ENCODE results near the gene KL.
A peak's percentile ranks its signal among the peaks of the same experiment; 100 is the strongest.

Gene KL

DNA sequence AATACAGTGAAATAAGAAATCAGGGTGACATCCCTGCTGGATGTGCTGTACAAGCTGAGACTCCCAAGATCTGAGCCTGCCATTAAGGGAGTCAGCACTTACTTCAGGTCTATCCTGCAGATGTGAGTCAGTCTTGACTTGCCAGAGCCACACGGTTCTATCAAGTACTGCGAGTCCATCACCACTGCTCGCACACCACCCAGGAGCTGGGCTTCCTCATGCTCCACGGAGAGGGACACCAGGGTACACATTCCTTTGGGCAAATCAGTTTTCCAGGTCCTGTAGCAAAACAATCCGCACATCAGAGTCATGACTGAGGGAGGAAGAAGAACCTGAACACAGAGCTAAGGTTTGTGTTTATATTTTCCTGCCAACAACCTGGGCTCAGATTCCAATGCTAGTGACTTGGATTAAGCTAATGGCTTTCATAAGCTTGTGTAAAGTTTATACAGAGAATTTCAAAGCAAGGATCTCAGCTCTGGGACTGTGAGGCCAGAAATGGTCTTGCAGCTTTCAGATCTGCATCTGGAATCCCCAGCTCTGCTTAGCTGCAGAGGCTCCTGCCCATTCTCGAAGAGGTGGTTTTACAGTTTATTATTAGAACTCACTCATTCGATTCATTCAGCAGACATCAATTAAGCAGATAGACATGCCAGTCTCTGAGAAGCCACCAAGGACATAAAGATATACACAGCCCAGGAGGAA, 90.6 kb downstream of the KL start:
- TF ChIP-seq CTCF (IDR thresholded peaks at IDR 0.05; ENCODE audit: low read depth, low read length), result no peak
- DNase-seq (ENCODE audit: extremely low read depth, low read depth), result no peak

GRCh38 chr13:33107361-33107760, 91.1 kb downstream of the KL start:
- no peak for TF ChIP-seq CTCF (IDR thresholded peaks at IDR 0.05; ENCODE audit: low read depth, low read length)
- no peak for DNase-seq (ENCODE audit: extremely low read depth, low read depth)

GRCh38 chr13:33108620-33109019, 92.4 kb downstream of the KL start:
- no peak for DNase-seq (ENCODE audit: extremely low read depth, low read depth)
- TF ChIP-seq CTCF (IDR thresholded peaks at IDR 0.05; ENCODE audit: low read depth, low read length), result no peak

GRCh38 chr13:33109271-33109697, 93.1 kb downstream of the KL start:
- TF ChIP-seq CTCF (IDR thresholded peaks at IDR 0.05; ENCODE audit: low read depth, low read length), result no peak
- DNase-seq (ENCODE audit: extremely low read depth, low read depth), result no peak

GRCh38 chr13:33109801-33110200, 93.6 kb downstream of the KL start:
- peak; percentile 29 for TF ChIP-seq CTCF (IDR thresholded peaks at IDR 0.05; ENCODE audit: low read depth, low read length)

DNA sequence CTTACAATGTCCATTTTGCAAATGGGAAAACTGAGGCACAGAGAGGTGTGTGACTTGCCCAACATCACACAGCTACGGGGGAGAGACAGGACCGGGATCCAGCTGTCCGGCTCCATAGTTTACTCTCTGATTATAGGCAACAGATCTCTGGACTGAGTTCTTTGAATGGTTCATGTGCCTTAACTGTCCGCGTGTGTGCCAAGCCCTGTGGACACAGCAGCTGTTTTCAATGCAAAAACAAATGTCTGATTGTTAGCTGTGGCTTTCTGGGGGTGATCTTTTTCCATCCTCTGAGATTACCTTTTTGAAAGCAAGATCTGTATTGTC, 94.1 kb downstream of the KL start:
- no peak for TF ChIP-seq CTCF (IDR thresholded peaks at IDR 0.05; ENCODE audit: low read depth, low read length)
- no peak for DNase-seq (ENCODE audit: extremely low read depth, low read depth)

More at GRCh38 chr13:33109801-33110200, 93.6 kb downstream of the KL start:
- DNase-seq (ENCODE audit: extremely low read depth, low read depth), result no peak

- DNase-seq (ENCODE audit: extremely low read depth, low read depth), result no peak
- TF ChIP-seq CTCF (IDR thresholded peaks at IDR 0.05; ENCODE audit: low read depth, low read length), result no peak
Observed at GRCh38 chr13:33110713-33111413, 94.6 kb downstream of the KL start.

Measured in AG09319 (cell line).